Measurements from ENCODE around the gene MAP3K4.

The MAP3K4 gene

GRCh38 chr6:161061576-161061975 is 70.0 kb downstream of the MAP3K4 start:
- H3K27me3 ChIP-seq (ENCODE audit: control insufficient read depth, insufficient read depth, low read length), result no peaks in the 10 kb centered on the region
- no CpG with 5 or more reads among the region's 3 CpGs for WGBS (ENCODE audit: insufficient coverage, insufficient read length)
- H3K9me3 ChIP-seq (ENCODE audit: control insufficient read depth, insufficient read depth, low read length), result no peaks in the 10 kb centered on the region
- H3K36me3 ChIP-seq (ENCODE audit: control insufficient read depth, insufficient read depth, low read length), result no peaks in the 10 kb centered on the region
- DNase-seq (ENCODE audit: low read depth, low spot score), result no peak
- H3K4me1 ChIP-seq (ENCODE audit: control insufficient read depth, insufficient read depth, low read length), result no peaks in the 10 kb centered on the region; the same call in 1 of the 2 replicates
- H3K4me3 ChIP-seq (ENCODE audit: low read length), result no peak overlapping the region
- no peak overlapping the region for H3K27ac ChIP-seq (ENCODE audit: low read length)

DNA sequence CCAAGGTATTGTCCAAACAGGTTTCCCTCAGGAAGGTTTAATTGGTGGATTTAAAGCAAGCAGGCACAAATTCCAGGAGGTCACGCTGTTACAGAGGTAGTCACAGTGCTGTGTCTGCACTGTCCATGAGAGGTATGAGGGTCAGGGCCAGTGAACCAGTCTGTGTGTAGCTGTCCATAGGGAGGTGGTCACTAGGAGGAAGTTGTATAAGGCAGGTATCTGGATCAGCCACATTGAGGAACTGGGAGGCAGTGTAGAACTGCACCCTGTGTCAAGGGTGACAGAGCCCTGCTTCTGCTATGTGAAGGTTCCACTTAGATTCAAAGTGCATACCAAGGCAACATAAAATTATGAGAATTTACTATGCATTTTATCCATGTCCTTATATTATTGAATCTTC is 73.3 kb downstream of the MAP3K4 start:
- no peaks in the 10 kb centered on the region for H3K9me3 ChIP-seq (ENCODE audit: control insufficient read depth, insufficient read depth, low read length)
- H3K4me1 ChIP-seq (ENCODE audit: control insufficient read depth, insufficient read depth, low read length), result peaks cover 3% of the 10 kb centered on the region
- no peak overlapping the region for H3K27ac ChIP-seq (ENCODE audit: low read length)
- H3K27me3 ChIP-seq (ENCODE audit: control insufficient read depth, insufficient read depth, low read length), result no peaks in the 10 kb centered on the region
- no peak for DNase-seq (ENCODE audit: low read depth, low spot score)
- no peaks in the 10 kb centered on the region for H3K36me3 ChIP-seq (ENCODE audit: control insufficient read depth, insufficient read depth, low read length)
- H3K4me3 ChIP-seq (ENCODE audit: low read length), result no peak overlapping the region
- WGBS (ENCODE audit: insufficient coverage, insufficient read length), result no CpG with 5 or more reads among the region's 1 CpG

DNA sequence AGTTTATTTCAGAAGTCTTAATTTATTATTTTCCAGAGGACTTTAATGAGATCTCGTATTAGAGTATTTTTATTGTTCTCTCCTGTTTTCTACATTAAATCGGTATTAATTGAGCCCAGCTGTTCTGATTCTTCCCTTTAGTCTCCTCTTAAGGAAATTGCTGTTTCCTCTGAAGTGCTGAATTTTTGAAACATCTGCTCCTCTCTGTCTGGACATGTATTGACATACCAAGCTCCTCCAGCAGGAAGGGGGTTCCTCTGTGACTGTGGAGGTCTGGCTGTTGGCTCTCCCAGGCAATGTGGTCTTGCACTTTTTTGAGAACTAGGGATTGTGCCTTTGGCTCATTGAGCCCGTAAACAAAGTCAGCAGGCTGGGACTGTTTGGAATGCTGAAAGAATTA is 74.9 kb downstream of the MAP3K4 start:
- Histone ChIP-seq H3K9me3 (ENCODE audit: control insufficient read depth, insufficient read depth, low read length) (no peaks in the 10 kb centered on the region), H3K27ac (ENCODE audit: low read length) (no peak overlapping the region), H3K27me3 (ENCODE audit: control insufficient read depth, insufficient read depth, low read length) (no peaks in the 10 kb centered on the region), H3K4me3 (ENCODE audit: low read length) (no peak overlapping the region), H3K4me1 (ENCODE audit: control insufficient read depth, insufficient read depth, low read length) (peaks cover 3% of the 10 kb centered on the region), H3K36me3 (ENCODE audit: control insufficient read depth, insufficient read depth, low read length) (no peaks in the 10 kb centered on the region)
- no CpG with 5 or more reads among the region's 3 CpGs for WGBS (ENCODE audit: insufficient coverage, insufficient read length)
- DNase-seq (ENCODE audit: low read depth, low spot score), result no peak

DNA sequence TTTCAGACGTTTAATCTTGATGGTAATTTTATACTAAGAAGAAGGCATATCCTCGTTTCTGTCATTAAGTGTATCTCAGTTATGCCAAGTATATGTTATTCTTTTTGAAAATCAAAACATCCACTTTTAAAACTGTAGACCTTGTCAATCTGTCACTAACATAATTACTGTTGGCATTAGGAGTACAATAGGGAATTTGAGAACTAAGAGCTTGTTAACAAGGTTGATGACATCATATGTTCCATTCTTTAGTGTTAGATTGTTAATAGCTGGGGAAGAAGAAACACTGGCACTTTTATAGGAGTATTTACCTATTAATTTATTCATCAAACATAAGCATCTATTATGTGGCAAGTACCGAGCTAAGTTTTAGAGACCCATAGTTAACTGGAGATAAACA is 76.2 kb downstream of the MAP3K4 start:
- no peak overlapping the region for H3K27ac ChIP-seq (ENCODE audit: low read length)
- DNase-seq (ENCODE audit: low read depth, low spot score), result no peak
- H3K27me3 ChIP-seq (ENCODE audit: control insufficient read depth, insufficient read depth, low read length), result no peaks in the 10 kb centered on the region
- H3K36me3 ChIP-seq (ENCODE audit: control insufficient read depth, insufficient read depth, low read length), result no peaks in the 10 kb centered on the region
- WGBS (ENCODE audit: insufficient coverage, insufficient read length), result no CpG with 5 or more reads among the region's 3 CpGs
- H3K9me3 ChIP-seq (ENCODE audit: control insufficient read depth, insufficient read depth, low read length), result no peaks in the 10 kb centered on the region
- H3K4me3 ChIP-seq (ENCODE audit: low read length), result no peak overlapping the region
- H3K4me1 ChIP-seq (ENCODE audit: control insufficient read depth, insufficient read depth, low read length), result peaks cover 3% of the 10 kb centered on the region

GRCh38 chr6:161068321-161068741 is 76.8 kb downstream of the MAP3K4 start:
- 100% methylated on average over 1 of the region's 3 CpGs for WGBS (ENCODE audit: insufficient coverage, insufficient read length)
- no peaks in the 10 kb centered on the region for H3K36me3 ChIP-seq (ENCODE audit: control insufficient read depth, insufficient read depth, low read length)
- H3K4me3 ChIP-seq (ENCODE audit: low read length), result no peak overlapping the region
- H3K27me3 ChIP-seq (ENCODE audit: control insufficient read depth, insufficient read depth, low read length), result no peaks in the 10 kb centered on the region
- H3K27ac ChIP-seq (ENCODE audit: low read length), result no peak overlapping the region
- no peaks in the 10 kb centered on the region for H3K9me3 ChIP-seq (ENCODE audit: control insufficient read depth, insufficient read depth, low read length)
- peaks cover 3% of the 10 kb centered on the region for H3K4me1 ChIP-seq (ENCODE audit: control insufficient read depth, insufficient read depth, low read length)
- DNase-seq (ENCODE audit: low read depth, low spot score), result no peak

- Histone ChIP-seq H3K4me3 (ENCODE audit: low read length) (no peak overlapping the region), H3K36me3 (ENCODE audit: control insufficient read depth, insufficient read depth, low read length) (no peaks in the 10 kb centered on the region), H3K9me3 (ENCODE audit: control insufficient read depth, insufficient read depth, low read length) (no peaks in the 10 kb centered on the region), H3K27me3 (ENCODE audit: control insufficient read depth, insufficient read depth, low read length) (no peaks in the 10 kb centered on the region), H3K27ac (ENCODE audit: low read length) (no peak overlapping the region), H3K4me1 (ENCODE audit: control insufficient read depth, insufficient read depth, low read length) (peaks cover 3% of the 10 kb centered on the region)
- no peak for DNase-seq (ENCODE audit: low read depth, low spot score)
- no CpG with 5 or more reads among the region's 5 CpGs for WGBS (ENCODE audit: insufficient coverage, insufficient read length)
Measured at GRCh38 chr6:161073930-161074329, 82.4 kb downstream of the MAP3K4 start.

DNA sequence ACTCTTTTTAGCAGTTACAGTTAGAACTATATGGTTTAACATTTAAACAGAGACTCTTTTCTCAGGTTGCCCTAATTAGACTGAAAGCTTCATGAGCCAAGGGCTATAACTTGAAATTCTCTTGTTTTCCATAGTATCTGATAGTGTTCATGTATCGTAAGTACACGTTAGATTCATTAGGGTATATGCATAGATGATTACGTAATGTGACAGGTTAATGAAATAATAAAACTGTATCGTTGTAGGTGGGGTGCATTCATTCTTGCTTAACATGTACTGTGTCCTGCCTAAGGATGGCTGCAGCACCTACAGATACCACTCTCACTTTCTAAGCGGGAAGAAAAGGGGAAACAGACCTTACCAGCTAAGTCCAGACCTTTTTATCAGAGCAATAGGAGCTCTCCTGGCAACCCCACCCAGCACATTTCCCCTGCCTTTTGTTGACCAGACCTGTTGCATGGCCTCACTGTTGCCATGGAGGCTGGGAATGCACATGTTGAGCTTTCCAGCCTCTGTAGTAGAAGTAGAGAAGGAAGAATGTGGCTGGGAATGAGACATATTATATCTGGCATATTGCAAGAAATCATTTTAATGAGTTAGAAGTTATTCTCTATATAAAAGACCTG is 83.0 kb downstream of the MAP3K4 start:
- DNase-seq (ENCODE audit: low read depth, low spot score), result no peak
- no peaks in the 10 kb centered on the region for H3K36me3 ChIP-seq (ENCODE audit: control insufficient read depth, insufficient read depth, low read length)

GRCh38 chr6:161076181-161076677 is 84.7 kb downstream of the MAP3K4 start:
- Histone ChIP-seq H3K4me1 (ENCODE audit: control insufficient read depth, insufficient read depth, low read length) (no peaks in the 10 kb centered on the region), H3K27me3 (ENCODE audit: control insufficient read depth, insufficient read depth, low read length) (no peaks in the 10 kb centered on the region), H3K4me3 (ENCODE audit: low read length) (no peak overlapping the region), H3K36me3 (ENCODE audit: control insufficient read depth, insufficient read depth, low read length) (peaks cover 2% of the 10 kb centered on the region; the same call in 1 of the 2 replicates), H3K9me3 (ENCODE audit: control insufficient read depth, insufficient read depth, low read length) (no peaks in the 10 kb centered on the region), H3K27ac (ENCODE audit: low read length) (no peak overlapping the region)
- WGBS (ENCODE audit: insufficient coverage, insufficient read length), result no CpG with 5 or more reads among the region's 8 CpGs
- no peak for DNase-seq (ENCODE audit: low read depth, low spot score)

More for the DNA sequence above, 83.0 kb downstream of the MAP3K4 start:
- no peaks in the 10 kb centered on the region for H3K9me3 ChIP-seq (ENCODE audit: control insufficient read depth, insufficient read depth, low read length)
- peaks cover under 1% of the 10 kb centered on the region for H3K4me1 ChIP-seq (ENCODE audit: control insufficient read depth, insufficient read depth, low read length)
- H3K27me3 ChIP-seq (ENCODE audit: control insufficient read depth, insufficient read depth, low read length), result no peaks in the 10 kb centered on the region
- no CpG with 5 or more reads among the region's 5 CpGs for WGBS (ENCODE audit: insufficient coverage, insufficient read length)
- H3K4me3 ChIP-seq (ENCODE audit: low read length), result no peak overlapping the region
- H3K27ac ChIP-seq (ENCODE audit: low read length), result no peak overlapping the region

DNA sequence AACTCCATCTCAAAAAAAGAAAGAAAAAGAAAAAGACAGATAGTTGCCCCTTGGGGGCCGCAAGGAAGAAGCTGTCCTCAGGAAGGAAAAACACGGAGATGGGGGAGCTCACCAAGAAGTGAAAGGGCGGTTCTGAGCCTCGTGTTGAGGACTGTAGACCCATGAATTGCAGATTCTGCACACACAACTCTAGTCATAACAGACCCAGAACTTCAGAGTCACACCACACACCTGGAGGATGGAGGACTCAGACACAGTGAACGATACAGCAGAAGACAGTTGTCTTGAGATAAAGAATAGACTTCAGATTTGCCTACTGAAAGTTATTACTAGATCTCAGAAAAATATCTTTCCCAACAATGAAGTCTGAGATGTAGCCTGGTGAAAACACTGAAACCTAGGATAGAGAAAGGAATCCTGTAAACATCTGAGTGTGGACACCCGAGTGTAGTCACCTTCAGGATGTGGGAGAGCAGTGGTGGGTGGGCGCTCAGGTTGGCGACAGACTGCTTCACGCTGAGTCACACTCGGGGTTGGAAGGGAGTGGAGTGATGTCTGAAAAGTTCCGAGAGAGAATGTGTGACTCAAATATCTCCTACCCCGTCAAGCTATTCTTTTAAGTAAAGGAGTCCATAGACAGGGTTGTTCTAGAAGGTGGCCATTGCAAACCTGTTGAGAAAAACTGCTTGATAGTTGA is 88.1 kb downstream of the MAP3K4 start:
- no peak overlapping the region for H3K4me3 ChIP-seq (ENCODE audit: low read length)
- H3K27me3 ChIP-seq (ENCODE audit: control insufficient read depth, insufficient read depth, low read length), result no peaks in the 10 kb centered on the region
- H3K4me1 ChIP-seq (ENCODE audit: control insufficient read depth, insufficient read depth, low read length), result no peaks in the 10 kb centered on the region
- no CpG with 5 or more reads among the region's 12 CpGs for WGBS (ENCODE audit: insufficient coverage, insufficient read length)
- peaks cover 5% of the 10 kb centered on the region; the same call in 1 of the 2 replicates for H3K36me3 ChIP-seq (ENCODE audit: control insufficient read depth, insufficient read depth, low read length)
- no peak overlapping the region for H3K27ac ChIP-seq (ENCODE audit: low read length)
- no peaks in the 10 kb centered on the region for H3K9me3 ChIP-seq (ENCODE audit: control insufficient read depth, insufficient read depth, low read length)
- no peak for DNase-seq (ENCODE audit: low read depth, low spot score)

GRCh38 chr6:161080263-161080970 is 88.8 kb downstream of the MAP3K4 start:
- Histone ChIP-seq H3K4me1 (ENCODE audit: control insufficient read depth, insufficient read depth, low read length) (no peaks in the 10 kb centered on the region), H3K4me3 (ENCODE audit: low read length) (no peak overlapping the region), H3K36me3 (ENCODE audit: control insufficient read depth, insufficient read depth, low read length) (peaks cover 5% of the 10 kb centered on the region; the same call in 1 of the 2 replicates), H3K9me3 (ENCODE audit: control insufficient read depth, insufficient read depth, low read length) (no peaks in the 10 kb centered on the region), H3K27me3 (ENCODE audit: control insufficient read depth, insufficient read depth, low read length) (no peaks in the 10 kb centered on the region), H3K27ac (ENCODE audit: low read length) (no peak overlapping the region)
- DNase-seq (ENCODE audit: low read depth, low spot score), result no peak
- no CpG with 5 or more reads among the region's 12 CpGs for WGBS (ENCODE audit: insufficient coverage, insufficient read length)
